ENCODE results near the gene SERINC4. TPM values are rescaled to one million over a fixed set of nuclear protein-coding genes. Genes with fewer than 3 reads are reported as not detected.

SERINC4 gene
- total and polyA plus RNA-seq, 7 donors, result 0.27 to 0.61 (median 0.60) TPM; not detected in 4

DNA sequence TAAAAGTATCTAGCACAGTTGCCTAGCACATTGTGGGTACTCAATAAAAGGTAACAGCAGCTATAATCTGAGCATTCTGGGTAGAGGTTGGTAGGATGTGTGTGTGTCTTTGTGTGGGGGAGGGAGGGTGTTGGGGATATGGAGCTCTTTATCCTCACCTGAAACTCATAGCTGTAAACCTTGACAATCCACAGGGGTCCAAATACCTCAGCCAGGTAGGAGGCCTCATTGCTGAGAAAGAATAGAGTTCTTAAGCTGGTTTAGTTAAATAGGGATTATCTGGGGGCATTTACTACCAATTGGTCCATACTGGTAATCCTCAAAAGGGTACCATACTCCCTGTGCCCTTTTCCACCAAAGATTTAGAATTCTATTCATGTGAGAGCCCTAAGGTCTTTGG lies 4.0 kb downstream of the SERINC4 start:
- Histone ChIP-seq H3K27me3 (no peaks in the 10 kb centered on the region), H3K4me3 (no peak overlapping the region), H3K9me3 (no peaks in the 10 kb centered on the region), H3K4me1 (peaks cover 4 to 70% (median 39%) of the 10 kb centered on the region in 4 donors), H3K36me3 (peaks cover 0 to 57% (median 18%) of the 10 kb centered on the region in 4 donors), H3K27ac (no peak overlapping the region)
- intact Hi-C loops (cut with DNase I), result no loop called here
- no peak for DNase-seq
- no peak for TF ChIP-seq EP300 (IDR thresholded peaks at IDR 0.05)
- TF ChIP-seq, protein P1, sequence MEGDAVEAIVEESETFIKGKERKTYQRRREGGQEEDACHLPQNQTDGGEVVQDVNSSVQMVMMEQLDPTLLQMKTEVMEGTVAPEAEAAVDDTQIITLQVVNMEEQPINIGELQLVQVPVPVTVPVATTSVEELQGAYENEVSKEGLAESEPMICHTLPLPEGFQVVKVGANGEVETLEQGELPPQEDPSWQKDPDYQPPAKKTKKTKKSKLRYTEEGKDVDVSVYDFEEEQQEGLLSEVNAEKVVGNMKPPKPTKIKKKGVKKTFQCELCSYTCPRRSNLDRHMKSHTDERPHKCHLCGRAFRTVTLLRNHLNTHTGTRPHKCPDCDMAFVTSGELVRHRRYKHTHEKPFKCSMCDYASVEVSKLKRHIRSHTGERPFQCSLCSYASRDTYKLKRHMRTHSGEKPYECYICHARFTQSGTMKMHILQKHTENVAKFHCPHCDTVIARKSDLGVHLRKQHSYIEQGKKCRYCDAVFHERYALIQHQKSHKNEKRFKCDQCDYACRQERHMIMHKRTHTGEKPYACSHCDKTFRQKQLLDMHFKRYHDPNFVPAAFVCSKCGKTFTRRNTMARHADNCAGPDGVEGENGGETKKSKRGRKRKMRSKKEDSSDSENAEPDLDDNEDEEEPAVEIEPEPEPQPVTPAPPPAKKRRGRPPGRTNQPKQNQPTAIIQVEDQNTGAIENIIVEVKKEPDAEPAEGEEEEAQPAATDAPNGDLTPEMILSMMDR (IDR thresholded peaks at IDR 0.05), result no peak
- no peak for TF ChIP-seq POLR2AphosphoS5 (IDR thresholded peaks at IDR 0.05)
- TF ChIP-seq POLR2A (IDR thresholded peaks at IDR 0.05), result no peak

DNA sequence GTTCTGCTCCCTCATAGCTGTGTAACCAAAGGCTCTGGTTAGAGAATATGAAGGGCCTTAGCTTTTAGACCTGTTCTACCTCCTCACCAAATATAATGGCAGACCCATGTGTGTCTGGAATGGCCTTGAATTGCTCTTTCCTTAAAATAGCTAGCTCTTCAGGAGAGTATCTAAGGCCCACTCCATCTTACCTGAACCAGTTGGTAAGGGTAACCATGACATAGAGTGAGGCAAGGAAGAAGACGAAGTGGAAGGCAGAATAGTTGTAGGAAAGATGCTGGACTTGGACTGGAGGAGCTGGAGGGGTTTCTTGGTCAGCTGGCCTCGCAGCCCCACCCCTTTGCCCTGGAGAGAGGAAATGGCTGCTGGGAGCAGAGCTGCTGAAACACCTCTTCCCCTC lies 4.8 kb downstream of the SERINC4 start:
- no peaks in the 10 kb centered on the region for H3K27me3 ChIP-seq
- no peaks in the 10 kb centered on the region for H3K9me3 ChIP-seq
- H3K4me3 ChIP-seq, result no peak overlapping the region
- peak overlapping the region in 2 of 4 donors; percentile 4 to 98 for H3K27ac ChIP-seq
- peaks cover 0 to 57% (median 18%) of the 10 kb centered on the region in 4 donors for H3K36me3 ChIP-seq
- peaks cover 4 to 66% (median 37%) of the 10 kb centered on the region in 4 donors for H3K4me1 ChIP-seq
- WGBS, 2 donors, result 85 to 92% methylated on average over 2 of the region's 2 CpGs
- intact Hi-C loops (cut with DNase I), result no loop called here
- no peak for DNase-seq
- no peak for TF ChIP-seq POLR2A (IDR thresholded peaks at IDR 0.05)
- TF ChIP-seq, protein P1 (IDR thresholded peaks at IDR 0.05), result no peak
- TF ChIP-seq POLR2AphosphoS5 (IDR thresholded peaks at IDR 0.05), result no peak
- TF ChIP-seq EP300 (IDR thresholded peaks at IDR 0.05), result no peak

DNA sequence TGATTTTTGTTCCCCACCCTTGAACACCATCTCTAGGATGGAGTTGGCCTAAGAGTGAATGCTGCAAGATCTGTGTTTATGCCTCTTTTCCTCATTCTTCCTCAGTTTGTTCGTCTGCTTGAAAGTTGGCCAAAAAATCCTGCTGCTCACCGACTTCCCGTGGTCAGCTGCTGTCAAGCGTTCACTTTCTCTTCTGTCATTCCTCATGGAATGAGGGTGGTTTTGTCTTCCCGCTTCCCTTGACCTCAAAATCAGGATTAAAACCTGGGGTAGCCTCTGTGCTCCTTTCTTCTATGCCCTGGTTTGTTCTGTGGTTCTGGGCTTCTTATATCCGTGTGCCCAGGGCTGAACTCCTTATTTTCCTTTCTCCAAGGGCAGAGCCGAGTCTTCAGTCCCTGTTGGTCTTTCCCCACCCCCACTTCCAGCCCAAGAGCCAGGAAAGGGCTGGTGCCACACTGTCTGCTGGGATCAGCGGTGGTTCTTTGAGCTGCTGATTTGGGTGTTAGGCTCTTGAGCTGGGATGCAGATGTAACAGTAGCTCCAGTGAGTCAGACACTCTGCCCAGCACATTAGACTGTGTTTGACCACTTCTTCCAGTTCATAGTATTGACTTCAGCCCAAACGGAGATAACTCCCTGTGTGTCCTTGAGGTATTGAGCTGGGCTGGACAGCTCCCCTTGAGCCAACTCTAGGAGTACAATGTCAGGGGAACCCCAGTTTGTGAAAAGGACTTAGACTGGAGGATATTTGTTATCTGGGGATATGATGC lies 5.6 kb downstream of the SERINC4 start:
- TF ChIP-seq POLR2A (IDR thresholded peaks at IDR 0.05) (no peak), POLR2AphosphoS5 (IDR thresholded peaks at IDR 0.05) (no peak), EP300 (IDR thresholded peaks at IDR 0.05) (no peak)
- TF ChIP-seq, protein P1 (IDR thresholded peaks at IDR 0.05), result no peak
- Histone ChIP-seq H3K27me3 (no peaks in the 10 kb centered on the region), H3K4me3 (no peak overlapping the region), H3K36me3 (peaks cover 0 to 53% (median 16%) of the 10 kb centered on the region in 4 donors), H3K4me1 (peaks cover 4 to 59% (median 30%) of the 10 kb centered on the region in 4 donors), H3K9me3 (no peaks in the 10 kb centered on the region), H3K27ac (peak overlapping the region in 2 of 4 donors; percentile 4 to 98)
- intact Hi-C loops (cut with DNase I), result no loop called here
- DNase-seq, result no peak
- 83 to 86% methylated on average over 9 of the region's 9 CpGs for WGBS, 2 donors

DNA sequence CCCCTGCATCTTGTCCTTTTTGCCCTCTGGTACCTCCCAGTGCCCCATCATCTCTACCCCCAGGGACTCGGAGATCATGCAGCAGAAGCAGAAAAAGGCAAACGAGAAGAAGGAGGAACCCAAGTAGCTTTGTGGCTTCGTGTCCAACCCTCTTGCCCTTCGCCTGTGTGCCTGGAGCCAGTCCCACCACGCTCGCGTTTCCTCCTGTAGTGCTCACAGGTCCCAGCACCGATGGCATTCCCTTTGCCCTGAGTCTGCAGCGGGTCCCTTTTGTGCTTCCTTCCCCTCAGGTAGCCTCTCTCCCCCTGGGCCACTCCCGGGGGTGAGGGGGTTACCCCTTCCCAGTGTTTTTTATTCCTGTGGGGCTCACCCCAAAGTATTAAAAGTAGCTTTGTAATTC lies 6.4 kb downstream of the SERINC4 start:
- DNase-seq, result no peak
- Histone ChIP-seq H3K4me1 (peaks cover 4 to 58% (median 28%) of the 10 kb centered on the region in 4 donors), H3K36me3 (peaks cover 0 to 45% (median 14%) of the 10 kb centered on the region in 4 donors), H3K27me3 (no peaks in the 10 kb centered on the region), H3K27ac (peak overlapping the region; percentile 94 to 99 (median 96)), H3K9me3 (no peaks in the 10 kb centered on the region), H3K4me3 (peak overlapping the region; percentile 71 to 91 (median 88))
- intact Hi-C loops (cut with DNase I), result loop anchor here (2.0 kb wide), 1 partner anchor 31 kb away; the partner anchor contains the start of gene MFAP1
- no peak for TF ChIP-seq POLR2A (IDR thresholded peaks at IDR 0.05)
- TF ChIP-seq POLR2AphosphoS5 (IDR thresholded peaks at IDR 0.05), result no peak
- TF ChIP-seq EP300 (IDR thresholded peaks at IDR 0.05), result no peak
- TF ChIP-seq, protein P1 (IDR thresholded peaks at IDR 0.05), result no peak
- WGBS, 2 donors, result 75 to 82% methylated on average over 10 of the region's 10 CpGs

Data from sigmoid colon (tissue), 7 donors.